ENCODE measurements around the gene LRMDA. TPM values are rescaled to one million over a fixed set of nuclear protein-coding genes. Genes with fewer than 3 reads are reported as not detected.

The LRMDA gene
- total and polyA plus RNA-seq, 2 of the 8 experiments (the other 6 are each of a cell fraction or from before 2014, with no cell fraction given): 0.86 to 2.8 TPM

- no peak for TF ChIP-seq EZH2 (IDR thresholded peaks at IDR 0.05; ENCODE audit: low read depth, low read length, severe bottlenecking)
- TF ChIP-seq POU5F1 (IDR thresholded peaks at IDR 0.05; ENCODE audit: low read depth, low read length): no peak
- no peak for TF ChIP-seq CREB1 (IDR thresholded peaks at IDR 0.05)
- TF ChIP-seq KDM4A (IDR thresholded peaks at IDR 0.05; ENCODE audit: low read depth, low read length, severe bottlenecking): no peak
Observed at GRCh38 chr10:75807456-75807855, 376.0 kb downstream of the LRMDA start (continued).
